ENCODE measurements around the gene APH1B.
"Not testable (repeated sequence)": the region's sequence is repeated elsewhere in the genome, so short reads cannot be mapped to it uniquely, and the experiment has no call there.

The APH1B gene

DNA sequence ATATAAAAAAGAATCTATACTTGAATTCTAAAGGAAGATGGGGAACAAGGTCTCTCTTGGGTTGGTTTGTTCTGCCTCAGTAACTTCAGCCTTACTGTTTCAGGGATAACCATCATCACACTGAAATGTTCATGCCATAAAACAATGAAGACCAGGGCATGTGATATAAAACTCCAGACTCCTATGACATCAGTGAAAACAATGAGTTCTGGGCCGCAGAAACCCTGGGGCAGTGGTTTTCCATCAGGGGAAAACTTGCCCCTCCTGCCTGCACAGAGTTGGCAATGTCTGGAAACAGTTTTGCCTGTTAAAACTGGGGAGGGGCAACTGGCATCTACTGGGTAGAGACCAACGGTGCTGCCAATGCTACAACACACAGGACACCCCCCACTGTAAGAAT, 57.4 kb downstream of the APH1B start:
- DNase-seq, result no peak

DNA sequence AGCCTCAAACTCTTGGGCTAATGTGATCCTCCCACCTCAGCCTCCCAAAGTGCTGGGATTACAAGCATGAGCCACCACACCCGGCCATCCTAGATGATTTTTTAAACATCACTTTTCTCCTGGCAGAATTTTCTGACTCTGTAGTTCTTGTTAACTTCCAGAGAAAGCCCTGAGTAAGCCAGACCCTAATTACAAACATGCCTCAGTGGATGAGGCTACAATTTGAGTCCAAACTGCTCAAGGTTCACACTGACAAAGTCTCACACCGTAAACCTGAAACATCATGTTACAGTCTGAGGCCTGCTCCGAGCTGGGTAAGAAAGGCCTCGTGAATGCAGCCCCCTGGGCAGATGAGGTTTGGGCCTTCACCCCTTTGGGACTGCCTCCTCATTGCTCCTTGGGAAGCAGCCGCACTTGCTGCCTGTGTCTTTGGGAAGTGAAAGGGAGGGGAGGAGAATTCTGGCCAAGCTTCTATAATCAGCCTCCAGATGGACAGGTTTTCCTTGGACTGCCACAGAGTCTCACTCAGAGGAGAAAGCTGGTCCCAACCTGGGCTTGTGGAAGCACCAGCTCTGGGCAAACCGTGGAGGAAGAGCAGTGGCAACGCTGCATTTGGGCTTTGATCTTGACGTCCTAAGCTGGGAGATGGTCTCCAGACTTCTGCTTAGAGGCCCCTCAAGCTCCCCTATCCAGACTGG, 58.3 kb downstream of the APH1B start:
- no peak for DNase-seq

- DNase-seq, result no peak
These were observed 59.6 kb downstream of the APH1B start for GRCh38 chr15:63337046-63337445.

GRCh38 chr15:63338170-63338569, 60.8 kb downstream of the APH1B start:
- DNase-seq, result peak; percentile 87

DNA sequence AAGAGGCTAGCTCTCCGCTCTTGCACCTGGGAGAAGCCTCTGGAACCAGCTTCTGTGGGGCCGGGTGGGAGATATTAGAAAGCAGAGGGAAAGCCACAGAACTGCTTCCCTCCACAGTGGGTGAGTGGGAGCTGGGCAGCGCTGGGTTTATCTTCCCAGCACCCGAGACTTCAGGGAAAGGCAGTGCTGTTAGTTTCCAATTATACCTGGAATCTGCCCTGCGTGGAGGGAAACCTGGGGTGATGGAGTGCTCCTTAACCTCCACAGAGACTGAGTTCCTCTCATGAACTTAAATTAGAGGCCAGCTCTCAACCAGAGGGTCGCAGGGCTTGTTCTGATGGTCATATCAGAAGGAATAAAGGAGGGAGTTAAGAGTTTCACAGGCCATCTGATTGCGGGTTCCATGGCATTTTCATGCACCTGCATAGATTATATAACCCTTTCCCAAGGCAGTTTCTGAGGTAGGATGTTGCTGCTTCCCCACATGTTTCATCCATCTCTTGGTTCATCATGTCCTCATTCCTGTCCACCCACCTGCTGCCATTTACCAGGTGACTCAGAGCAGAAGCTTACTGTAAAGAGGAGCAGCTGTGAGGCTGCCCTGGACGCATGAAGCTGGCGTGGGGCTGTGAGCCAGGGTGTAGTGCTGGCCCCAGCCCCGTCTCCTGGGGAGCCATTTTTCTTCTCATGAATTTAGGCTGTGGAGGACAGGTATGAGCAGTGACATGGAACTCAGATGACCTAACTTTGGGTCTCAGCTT, 61.8 kb downstream of the APH1B start:
- no peak for DNase-seq

DNA sequence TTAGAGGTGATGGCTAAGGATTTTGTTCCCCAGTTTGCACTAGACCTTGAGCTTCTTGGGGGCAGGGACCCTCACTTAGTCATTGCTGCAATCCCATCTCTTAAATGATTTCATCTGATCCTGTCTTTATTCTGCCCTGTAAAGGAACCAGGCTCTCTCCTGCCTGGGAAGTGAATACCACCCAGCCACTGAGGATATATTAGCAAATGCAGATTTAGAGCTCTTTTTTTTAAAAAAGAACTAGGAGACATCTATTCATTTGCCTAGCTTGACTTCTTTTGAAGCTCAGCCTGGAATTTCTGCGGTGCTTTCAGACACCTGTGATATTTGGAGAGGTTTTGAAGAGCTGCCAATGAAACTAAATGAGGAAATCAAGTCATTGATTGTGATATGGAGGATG, 62.4 kb downstream of the APH1B start:
- no peak for DNase-seq

- no peak for DNase-seq
These were observed 62.9 kb downstream of the APH1B start for GRCh38 chr15:63340353-63340752.

- no peak for DNase-seq
These were observed 63.5 kb downstream of the APH1B start for GRCh38 chr15:63340878-63341277.

DNA sequence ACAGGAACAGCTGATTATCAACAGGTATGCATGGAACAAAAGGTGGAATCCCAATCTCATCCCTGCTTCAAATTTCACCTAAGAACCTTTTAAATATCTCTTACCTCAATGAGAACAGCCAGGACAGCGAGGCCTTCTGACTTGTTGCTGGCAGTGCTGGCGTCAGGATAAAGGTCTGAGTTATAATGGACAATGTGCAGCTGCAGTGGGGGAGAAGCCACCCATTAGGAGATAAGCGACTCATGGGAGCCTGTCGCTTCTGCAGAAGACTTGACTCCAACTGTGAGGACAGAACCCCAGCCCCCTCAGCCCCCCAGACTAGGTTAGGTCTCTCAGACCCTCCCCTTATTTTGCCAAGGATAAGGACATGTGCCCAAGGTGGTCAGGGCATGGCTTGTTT, 64.5 kb downstream of the APH1B start:
- DNase-seq, result no peak

DNA sequence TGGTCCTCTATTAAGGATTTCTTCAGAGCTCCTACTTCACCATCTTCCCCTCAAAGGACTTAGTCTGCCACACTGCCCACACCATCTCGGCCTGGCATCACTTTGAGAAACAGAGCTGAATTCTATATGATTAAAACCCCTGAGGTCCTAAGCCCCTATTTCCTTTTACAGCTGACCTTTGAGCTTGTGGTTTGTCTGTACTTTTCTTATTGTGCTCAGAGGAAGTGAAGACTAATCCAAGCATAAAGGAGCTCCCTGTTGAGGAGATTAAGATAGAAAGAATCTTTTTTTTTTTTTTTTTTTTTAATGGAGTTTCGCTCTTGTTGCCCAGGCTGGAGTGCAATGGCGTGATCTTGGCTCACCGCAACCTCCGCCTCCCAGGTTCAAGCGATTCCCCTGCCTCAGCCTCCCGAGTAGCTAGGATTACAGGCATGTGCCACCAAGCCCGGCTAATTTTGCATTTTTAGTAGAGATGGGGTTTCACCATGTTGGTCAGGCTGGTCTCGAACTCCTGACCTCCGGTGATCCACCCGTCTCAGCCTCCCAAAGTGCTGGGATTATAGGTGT, 65.7 kb downstream of the APH1B start:
- not testable (repeated sequence) for DNase-seq

GRCh38 chr15:63344731-63345390, 67.5 kb downstream of the APH1B start:
- DNase-seq, result peak; percentile 51

DNA sequence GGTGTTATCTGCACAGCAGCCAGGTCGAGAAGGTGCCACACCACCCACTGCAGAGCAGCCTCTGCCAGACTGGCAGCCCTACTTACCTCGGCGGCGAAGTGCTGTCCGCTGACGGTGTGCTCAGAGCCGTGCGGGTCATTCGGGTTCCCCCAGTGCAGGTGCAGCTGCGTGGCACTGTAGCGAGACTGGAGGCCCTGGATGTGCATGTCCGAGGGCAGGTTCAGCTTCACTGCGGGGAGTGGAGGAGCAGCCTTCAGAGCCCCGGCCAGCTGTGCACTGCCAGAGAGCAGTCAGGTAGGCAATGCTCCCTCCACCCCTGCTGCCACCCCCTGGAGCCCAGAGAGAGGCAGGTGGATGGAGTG, 68.0 kb downstream of the APH1B start:
- no peak for DNase-seq

GRCh38 chr15:63347074-63347857, 69.9 kb downstream of the APH1B start:
- no peak for DNase-seq

- DNase-seq, result peak; percentile 43
These were observed 71.0 kb downstream of the APH1B start for GRCh38 chr15:63348392-63348791.

DNA sequence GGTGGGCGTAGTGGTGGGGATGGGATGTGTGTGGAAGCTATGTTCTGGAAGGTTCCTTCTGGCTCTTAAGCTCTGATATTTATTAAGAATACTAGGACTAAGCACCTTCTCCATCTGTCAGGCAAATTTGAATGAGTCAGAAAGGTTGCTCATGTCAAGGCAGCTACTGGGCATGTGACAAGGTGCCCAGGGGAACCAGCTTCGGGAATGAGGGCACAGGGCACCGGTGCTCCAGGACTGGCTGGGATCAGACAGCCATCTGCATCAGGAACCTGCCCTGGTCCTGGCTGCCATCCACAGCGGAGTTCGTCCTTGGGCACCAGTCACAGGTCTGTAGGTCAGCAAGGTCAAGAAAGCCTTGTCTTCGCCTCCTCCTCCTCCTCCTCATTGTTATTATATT, 71.8 kb downstream of the APH1B start:
- DNase-seq, result no peak

DNA sequence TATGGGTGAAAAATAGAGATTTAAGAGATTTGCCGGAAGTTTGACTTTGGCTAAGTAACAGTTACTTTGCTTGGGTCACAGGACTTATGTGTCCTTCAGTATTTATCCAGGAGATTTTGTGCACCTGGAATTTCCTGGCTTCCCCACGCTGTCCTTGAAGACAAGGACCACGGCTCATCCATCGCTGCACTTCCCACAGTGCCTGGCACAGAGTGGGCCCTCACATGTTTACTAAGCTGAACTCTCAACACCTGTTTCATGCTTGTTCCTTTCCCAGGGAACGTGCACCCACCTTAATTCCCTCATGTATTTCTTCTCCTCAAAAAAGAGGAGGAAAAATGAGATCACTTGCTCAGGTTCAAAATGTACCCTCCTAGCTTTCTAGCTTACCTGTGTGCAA, 72.2 kb downstream of the APH1B start:
- no peak for DNase-seq

DNA sequence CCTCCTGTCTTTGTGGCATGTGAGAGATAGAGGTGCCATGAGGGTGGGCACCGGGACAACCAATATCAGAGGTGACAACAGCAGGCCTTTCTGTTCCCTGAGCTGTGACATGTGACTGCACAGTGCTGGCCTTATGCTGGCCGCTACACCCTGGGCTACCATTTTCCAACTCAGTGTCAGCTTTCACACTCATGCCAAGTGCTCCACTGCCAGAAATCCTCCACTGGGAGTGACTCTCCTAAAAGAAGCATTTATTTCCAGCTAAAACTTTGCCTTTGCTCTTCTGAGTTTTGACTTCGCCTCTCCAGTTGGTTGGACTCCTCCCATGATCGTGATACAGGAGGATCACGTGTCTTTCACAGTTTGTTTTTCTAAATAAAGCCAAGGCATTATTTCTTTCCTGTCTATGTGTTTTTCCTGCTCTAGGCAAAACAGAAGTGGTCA, 72.8 kb downstream of the APH1B start:
- no peak for DNase-seq

DNA sequence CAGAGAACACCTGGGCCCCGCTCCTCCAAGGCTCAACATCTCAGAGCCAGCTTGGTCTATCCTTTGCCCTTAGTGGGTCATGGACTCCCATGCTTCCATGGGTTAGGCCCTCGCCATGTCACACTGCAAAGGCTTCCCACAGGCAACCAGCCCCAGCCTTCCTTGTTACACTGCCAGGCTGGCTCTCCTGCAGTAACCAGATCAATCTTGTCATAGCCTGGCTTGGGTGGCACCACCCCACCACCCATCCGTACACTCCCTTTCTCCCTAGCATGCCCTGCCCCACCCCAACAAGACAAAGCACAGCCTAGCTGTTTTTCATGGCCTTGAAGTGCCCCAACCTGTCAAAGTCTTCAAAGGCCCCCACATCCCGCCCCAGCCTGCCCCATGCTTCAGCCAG, 73.8 kb downstream of the APH1B start:
- DNase-seq, result no peak

- DNase-seq, result no peak
These were observed 75.4 kb downstream of the APH1B start for GRCh38 chr15:63352808-63353207.

DNA sequence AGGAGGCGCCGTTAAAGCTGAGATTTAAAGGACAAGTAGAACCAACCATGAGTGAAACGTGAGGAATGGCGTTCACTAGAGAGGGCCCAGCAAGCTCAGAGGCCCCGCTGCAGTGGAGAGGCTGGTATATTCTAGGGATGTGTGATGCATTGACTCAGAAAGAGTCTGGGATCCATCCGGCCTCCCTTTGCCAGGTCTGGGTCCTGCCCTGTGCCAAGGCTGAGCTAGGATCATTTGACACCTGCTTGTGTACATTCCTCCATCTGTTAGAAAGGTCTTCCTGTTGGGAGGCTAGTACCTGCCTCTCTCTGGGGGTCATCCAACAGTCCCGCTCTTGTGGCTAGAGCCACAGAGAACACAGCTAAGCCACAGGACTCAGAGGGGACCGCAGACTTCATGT, 75.9 kb downstream of the APH1B start:
- DNase-seq, result no peak

- no peak for DNase-seq
These were observed 76.5 kb downstream of the APH1B start for GRCh38 chr15:63353887-63354286.

- no peak for DNase-seq
These were observed 77.6 kb downstream of the APH1B start for GRCh38 chr15:63354821-63355650.

Measured in fibroblast of skin of abdomen (primary cell).